ENCODE measurements around the gene HIBADH. TPM values are rescaled to one million over a fixed set of nuclear protein-coding genes. Genes with fewer than 3 reads are reported as not detected.

Gene HIBADH
- total and polyA plus RNA-seq, 2 of the 4 experiments (the other 2 are of a cell fraction), result 36.6 to 52.5 TPM

DNA sequence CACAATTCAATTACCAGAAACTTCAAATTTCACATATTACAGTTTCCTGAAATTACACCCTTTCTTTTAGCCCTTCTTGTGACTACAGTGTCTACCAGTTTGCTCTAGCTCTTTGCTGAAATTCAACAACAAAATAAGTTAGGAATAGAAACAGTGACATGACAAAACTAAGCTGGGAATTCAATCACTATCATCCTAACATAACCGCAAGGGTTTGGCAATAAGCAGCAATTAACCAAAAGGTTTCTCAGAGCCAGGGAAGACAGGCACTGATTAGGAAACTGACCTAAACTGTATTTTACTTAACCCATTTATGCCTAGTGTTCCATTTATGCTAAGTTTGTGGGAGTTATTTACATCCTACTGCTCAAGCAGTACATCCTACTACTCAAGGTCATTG lies 31.3 kb downstream of the HIBADH start:
- Histone ChIP-seq H3K9me1 (ENCODE audit: insufficient read depth, low read length) (no peaks in the 10 kb centered on the region; the same call in 1 of the 2 replicates), H3K23ac (ENCODE audit: low read depth, low read length) (no peak overlapping the region), H3K14ac (replicated peaks; ENCODE audit: low read depth, low read length) (no peak overlapping the region), H2BK15ac (ENCODE audit: low read depth, low read length) (no peak overlapping the region), H3K4me3 (ENCODE audit: insufficient read depth, low read depth, low read length) (no peak overlapping the region), H2AK5ac (ENCODE audit: low read depth, low read length) (no peak overlapping the region), H4K91ac (ENCODE audit: insufficient read depth, low read depth, low read length) (no peak overlapping the region), H2AFZ (replicated peaks; ENCODE audit: low read length, poor library complexity) (no peak overlapping the region), H3K4me2 (ENCODE audit: low read depth, low read length) (no peak overlapping the region), H3K9me3 (ENCODE audit: control insufficient read depth, insufficient read depth, low read length) (no peaks in the 10 kb centered on the region), H3K36me3 (ENCODE audit: control insufficient read depth, insufficient read depth, low read length) (no peaks in the 10 kb centered on the region), H3K18ac (ENCODE audit: low read depth, low read length) (no peak overlapping the region), H4K20me1 (ENCODE audit: insufficient read depth, low read length) (no peaks in the 10 kb centered on the region), H3K27ac (ENCODE audit: insufficient read depth, low read length) (no peak overlapping the region), H3K79me1 (ENCODE audit: low read depth in 1 of 2, low read length in 2 of 2) (peaks cover 7 to 12% of the 10 kb centered on the region in 2 experiments; a peak in 2 of 4 replicates), H4K8ac (ENCODE audit: low read depth in 2 of 2, low read length in 2 of 2) (no peak overlapping the region), H3K9ac (ENCODE audit: low read depth, low read length) (no peak overlapping the region), H3K27me3 (ENCODE audit: control insufficient read depth, insufficient read depth, low read length) (no peaks in the 10 kb centered on the region), H3K4ac (ENCODE audit: low read depth, low read length) (no peak overlapping the region), H2BK5ac (ENCODE audit: low read depth, low read length, poor library complexity, severe bottlenecking) (no peak overlapping the region), H4K5ac (ENCODE audit: low read depth, low read length) (no peak overlapping the region), H2BK120ac (ENCODE audit: low read depth, low read length) (no peak overlapping the region), H2AK9ac (replicated peaks; ENCODE audit: low read depth, low read length, poor library complexity) (no peak overlapping the region), H2BK20ac (ENCODE audit: low read depth, low read length) (no peak overlapping the region), H3K56ac (ENCODE audit: extremely low read depth, insufficient read depth, low read length) (no peak overlapping the region), H3K4me1 (ENCODE audit: control insufficient read depth, insufficient read depth, low read length) (peaks cover 2% of the 10 kb centered on the region; the same call in 1 of the 2 replicates)
- in situ Hi-C loops (cut with MboI; ENCODE audit: low sequenced_read_pairs) (no loop called here), dilution Hi-C loops (cut with HindIII; ENCODE audit: low sequenced_read_pairs, unreplicated experiment) (no loop called here), intact Hi-C loops (cut with micrococcal nuclease) (no loop called here)
- WGBS, 2 experiments (ENCODE audit: extremely low coverage in 2 of 2, insufficient read length in 1 of 2), result no CpG with 5 or more reads among the region's 1 CpG
- ChIA-PET POLR2A (ENCODE audit: unreplicated experiment) (no interaction called here), CTCF (interaction anchor here (1.9 kb wide), 1 partner anchor 143 kb away, joined by 7 read pairs; no protein-coding TSS in a partner anchor)
- no peak for ATAC-seq (ENCODE audit: low read depth)
- DNase-seq, result peak; percentile 20
- BruUV-seq (replicated peaks), result no TSS peak
- TF ChIP-seq RFX5 (IDR thresholded peaks at IDR 0.05; ENCODE audit: low read depth, low read length) (no peak), CEBPB (IDR thresholded peaks at IDR 0.05; ENCODE audit: low read depth, low read length) (peak; percentile 26; the same call in 1 of the 2 replicates)

Data from IMR-90 (cell line).